ENCODE measurements around the gene PITPNB. TPM values are rescaled to one million over a fixed set of nuclear protein-coding genes. Genes with fewer than 3 reads are reported as not detected.

PITPNB gene
- total RNA-seq, 1 donor from 2014 or later = 16.8 TPM

- no peak for DNase-seq (ENCODE audit: low read depth)
- Histone ChIP-seq H3K36me3 (ENCODE audit: control insufficient read depth, insufficient read depth, low read length) (no peaks in the 10 kb centered on the region), H3K4me3 (ENCODE audit: low read depth, low read length) (no peak overlapping the region), H3K27me3 (ENCODE audit: control insufficient read depth, insufficient read depth, low read length) (no peaks in the 10 kb centered on the region)
- peak; percentile 76 for FAIRE-seq
- no peak for TF ChIP-seq CTCF (IDR thresholded peaks at IDR 0.05; ENCODE audit: insufficient read depth, low read length, severe bottlenecking)
Observed at GRCh38 chr22:27844656-27845591, 74.1 kb downstream of the PITPNB start.

- Histone ChIP-seq H3K27me3 (ENCODE audit: control insufficient read depth, insufficient read depth, low read length) (no peaks in the 10 kb centered on the region), H3K36me3 (ENCODE audit: control insufficient read depth, insufficient read depth, low read length) (no peaks in the 10 kb centered on the region), H3K4me3 (ENCODE audit: low read depth, low read length) (no peak overlapping the region)
- FAIRE-seq (no peak), DNase-seq (ENCODE audit: low read depth) (no peak)
- TF ChIP-seq CTCF (IDR thresholded peaks at IDR 0.05; ENCODE audit: insufficient read depth, low read length, severe bottlenecking) = no peak
Observed at GRCh38 chr22:27844256-27844655, 74.8 kb downstream of the PITPNB start.

GRCh38 chr22:27843441-27843840 is 75.6 kb downstream of the PITPNB start:
- DNase-seq (ENCODE audit: low read depth) = no peak
- no peak for TF ChIP-seq CTCF (IDR thresholded peaks at IDR 0.05; ENCODE audit: insufficient read depth, low read length, severe bottlenecking)
- no peaks in the 10 kb centered on the region for H3K36me3 ChIP-seq (ENCODE audit: control insufficient read depth, insufficient read depth, low read length)
- no peak for FAIRE-seq
- H3K4me3 ChIP-seq (ENCODE audit: low read depth, low read length) = no peak overlapping the region
- no peaks in the 10 kb centered on the region for H3K27me3 ChIP-seq (ENCODE audit: control insufficient read depth, insufficient read depth, low read length)

- DNase-seq (ENCODE audit: low read depth) = no peak
- TF ChIP-seq CTCF (IDR thresholded peaks at IDR 0.05; ENCODE audit: insufficient read depth, low read length, severe bottlenecking) = no peak
- Histone ChIP-seq H3K4me3 (ENCODE audit: low read depth, low read length) (no peak overlapping the region), H3K36me3 (ENCODE audit: control insufficient read depth, insufficient read depth, low read length) (no peaks in the 10 kb centered on the region), H3K27me3 (ENCODE audit: control insufficient read depth, insufficient read depth, low read length) (no peaks in the 10 kb centered on the region)
- FAIRE-seq = no peak
Observed at GRCh38 chr22:27842669-27843431, 76.2 kb downstream of the PITPNB start.

- no peaks in the 10 kb centered on the region for H3K27me3 ChIP-seq (ENCODE audit: control insufficient read depth, insufficient read depth, low read length)
- no peaks in the 10 kb centered on the region for H3K36me3 ChIP-seq (ENCODE audit: control insufficient read depth, insufficient read depth, low read length)
- H3K4me3 ChIP-seq (ENCODE audit: low read depth, low read length) = no peak overlapping the region
- no peak for TF ChIP-seq CTCF (IDR thresholded peaks at IDR 0.05; ENCODE audit: insufficient read depth, low read length, severe bottlenecking)
- no peak for FAIRE-seq
- no peak for DNase-seq (ENCODE audit: low read depth)
Observed at GRCh38 chr22:27842201-27842600, 76.9 kb downstream of the PITPNB start.
